NCI-H2196 (cell line): ENCODE measurements around the gene FKBP2.

Source experiments
- DNase-seq: peaks from one replicate; lab custom pipeline; 2025; ENCODE audit not compliant: unreplicated experiment; lab: John Stamatoyannopoulos, UW

FKBP2 gene

GRCh38 chr11:64262271-64263002 lies 21.5 kb downstream of the FKBP2 start:
- DNase-seq = no peak

GRCh38 chr11:64263021-64263946 lies 22.4 kb downstream of the FKBP2 start:
- no peak for DNase-seq

GRCh38 chr11:64263947-64264317 lies 23.0 kb downstream of the FKBP2 start:
- no peak for DNase-seq

- DNase-seq = no peak
Observed at GRCh38 chr11:64264371-64264852, 23.5 kb downstream of the FKBP2 start.

GRCh38 chr11:64265176-64266160 lies 24.6 kb downstream of the FKBP2 start:
- no peak for DNase-seq

- no peak for DNase-seq
Observed at GRCh38 chr11:64266339-64266738, 25.4 kb downstream of the FKBP2 start.

- no peak for DNase-seq
Observed at GRCh38 chr11:64267207-64267945, 26.5 kb downstream of the FKBP2 start.

- DNase-seq = peak; percentile 53
Observed at GRCh38 chr11:64268025-64268892, 27.4 kb downstream of the FKBP2 start.

GRCh38 chr11:64268893-64269539 lies 28.1 kb downstream of the FKBP2 start:
- DNase-seq = peak; percentile 48

GRCh38 chr11:64269540-64270220 lies 28.8 kb downstream of the FKBP2 start:
- peak; percentile 99 for DNase-seq

GRCh38 chr11:64275031-64275800 lies 34.3 kb downstream of the FKBP2 start:
- no peak for DNase-seq

- DNase-seq = no peak
Observed at GRCh38 chr11:64275841-64276240, 34.9 kb downstream of the FKBP2 start.

GRCh38 chr11:64276653-64277431 lies 35.9 kb downstream of the FKBP2 start:
- no peak for DNase-seq

GRCh38 chr11:64278576-64279190 lies 37.8 kb downstream of the FKBP2 start:
- no peak for DNase-seq

GRCh38 chr11:64281957-64282770 lies 41.3 kb downstream of the FKBP2 start:
- no peak for DNase-seq
